NCI-H1417 treated with DMSO at 0.1 percent for 48 hours (cell line): ENCODE results near the gene ARG2.

Experiments
- DNase-seq: peaks from one replicate; lab custom pipeline; 2025; lab: John Stamatoyannopoulos, UW

ARG2 gene

DNA sequence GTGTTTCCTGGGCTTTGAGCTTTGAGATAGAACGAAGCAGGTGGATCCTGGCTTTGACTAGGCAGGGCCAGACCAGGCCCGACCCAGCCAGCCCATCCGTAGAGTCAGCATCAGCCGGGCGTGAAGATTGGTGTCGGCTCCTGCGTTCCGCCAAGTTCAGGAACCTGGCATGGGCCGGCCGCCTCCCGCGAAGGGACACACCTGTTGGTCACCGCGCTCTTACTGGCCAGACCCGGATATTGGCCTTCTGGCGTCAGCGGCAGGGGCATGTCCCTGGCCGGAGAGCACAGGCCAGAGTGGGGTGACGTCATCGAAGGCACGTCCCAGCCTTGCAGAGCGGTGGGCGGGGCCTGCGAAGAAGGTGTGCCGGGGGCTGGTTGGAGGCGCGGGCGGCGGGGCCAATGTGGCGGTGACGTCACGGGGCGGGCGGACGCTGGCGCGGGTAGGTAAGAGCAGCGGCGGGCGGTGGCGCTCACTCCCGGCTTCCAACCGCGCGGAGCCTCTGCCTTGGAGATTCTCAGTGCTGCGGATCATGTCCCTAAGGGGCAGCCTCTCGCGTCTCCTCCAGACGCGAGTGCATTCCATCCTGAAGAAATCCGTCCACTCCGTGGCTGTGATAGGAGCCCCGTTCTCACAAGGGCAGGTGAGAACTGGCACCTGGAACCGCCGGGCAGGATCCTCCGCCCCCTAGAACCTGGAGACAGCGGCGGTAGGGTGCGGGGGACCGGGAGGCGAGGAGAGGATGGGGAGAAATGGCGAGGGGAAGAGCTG lies at the start of gene ARG2:
Gene ARG2 (plus strand): TSS at position 475 of the 771 bp plus-strand sequence. CDS start 58 bp downstream, at position 533.
- DNase-seq = peak; percentile 88

DNA sequence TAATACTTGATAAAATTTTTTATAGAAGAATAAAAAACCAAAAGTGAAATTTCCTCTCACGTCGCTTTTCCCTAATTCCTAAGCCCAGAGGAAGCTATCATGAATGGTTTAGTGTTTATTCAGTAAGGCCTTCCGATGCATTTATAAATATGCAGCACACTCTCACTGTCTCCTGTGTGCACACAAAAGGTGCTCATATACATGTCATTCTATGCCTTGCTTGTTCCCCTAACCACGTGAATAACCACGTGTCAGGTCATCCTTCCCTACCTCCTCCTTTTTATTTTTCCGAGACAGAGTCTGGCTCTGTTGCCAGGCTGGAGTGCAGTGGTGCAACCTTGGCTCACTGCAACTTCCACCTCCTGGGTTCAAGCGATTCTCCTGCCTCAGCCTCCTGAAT lies 49.3 kb upstream of the ARG2 start:
- no peak for DNase-seq

DNA sequence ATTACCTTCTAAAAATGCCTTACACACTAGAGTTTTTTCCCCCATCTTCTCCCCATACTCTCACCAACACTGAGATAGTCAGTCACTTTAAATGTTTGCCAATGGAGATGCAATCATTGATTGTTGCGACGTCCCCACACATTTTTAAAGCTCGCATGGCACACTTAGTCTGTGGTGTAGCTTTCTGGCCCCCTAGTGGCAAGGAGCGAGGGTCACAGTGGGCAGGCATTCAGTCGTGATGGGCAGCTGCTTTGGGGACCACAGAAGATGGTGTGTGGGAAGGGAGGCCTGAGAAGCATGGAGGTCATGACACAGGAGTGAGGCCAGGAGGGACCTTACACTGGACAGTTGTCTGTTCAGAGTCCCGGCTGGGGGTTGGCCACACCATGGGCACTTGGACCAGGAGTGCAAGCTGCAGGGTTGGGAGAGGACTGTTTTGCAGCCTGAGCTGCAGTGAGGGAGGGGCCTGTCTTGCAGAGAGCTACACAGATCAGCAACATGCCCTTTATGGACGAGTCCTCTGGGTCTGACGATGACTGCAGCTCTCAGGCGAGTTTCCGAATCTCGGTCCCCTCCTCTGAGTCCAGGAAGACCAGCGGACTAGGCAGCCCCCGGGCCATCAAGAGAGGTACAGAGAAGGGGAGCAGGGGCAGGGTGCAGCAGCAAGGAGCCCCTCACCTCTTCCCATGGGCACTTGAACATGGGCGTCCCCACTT lies 48.3 kb upstream of the ARG2 start:
- DNase-seq = no peak

DNA sequence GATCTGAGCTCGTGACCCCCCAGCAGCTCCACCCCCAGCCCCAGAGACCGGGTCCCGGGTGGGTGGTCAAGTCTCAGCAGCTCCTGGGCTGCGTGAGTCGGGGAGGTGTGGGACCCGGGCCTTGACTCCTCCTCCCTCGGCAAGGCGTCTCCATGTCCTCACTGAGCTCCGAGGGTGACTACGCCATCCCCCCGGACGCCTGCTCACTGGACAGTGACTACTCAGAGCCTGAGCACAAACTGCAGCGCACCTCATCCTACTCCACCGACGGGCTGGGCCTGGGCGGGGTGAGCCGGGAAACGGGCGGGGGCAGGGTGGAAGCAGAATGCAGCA lies 47.8 kb upstream of the ARG2 start:
- DNase-seq = no peak

DNA sequence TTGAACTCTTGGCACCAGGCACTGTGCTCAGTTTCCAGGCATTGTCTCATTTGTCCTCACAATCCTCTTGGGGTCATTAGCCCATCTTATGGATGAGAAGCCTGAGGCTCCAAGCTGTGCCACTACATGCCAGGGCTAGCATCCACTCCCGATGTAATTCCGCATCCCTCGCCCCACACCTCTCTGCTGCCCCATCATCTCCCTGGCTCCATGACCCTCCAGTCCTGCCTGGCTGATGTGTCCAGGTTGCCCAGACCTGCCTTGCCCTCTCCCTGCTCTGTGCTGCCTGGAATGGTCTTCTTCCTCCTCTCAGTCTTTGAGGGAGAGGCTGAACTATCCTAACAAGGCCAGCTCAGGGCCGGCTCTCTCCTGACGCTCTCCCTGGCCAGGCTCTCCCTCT lies 47.1 kb upstream of the ARG2 start:
- DNase-seq = no peak

DNA sequence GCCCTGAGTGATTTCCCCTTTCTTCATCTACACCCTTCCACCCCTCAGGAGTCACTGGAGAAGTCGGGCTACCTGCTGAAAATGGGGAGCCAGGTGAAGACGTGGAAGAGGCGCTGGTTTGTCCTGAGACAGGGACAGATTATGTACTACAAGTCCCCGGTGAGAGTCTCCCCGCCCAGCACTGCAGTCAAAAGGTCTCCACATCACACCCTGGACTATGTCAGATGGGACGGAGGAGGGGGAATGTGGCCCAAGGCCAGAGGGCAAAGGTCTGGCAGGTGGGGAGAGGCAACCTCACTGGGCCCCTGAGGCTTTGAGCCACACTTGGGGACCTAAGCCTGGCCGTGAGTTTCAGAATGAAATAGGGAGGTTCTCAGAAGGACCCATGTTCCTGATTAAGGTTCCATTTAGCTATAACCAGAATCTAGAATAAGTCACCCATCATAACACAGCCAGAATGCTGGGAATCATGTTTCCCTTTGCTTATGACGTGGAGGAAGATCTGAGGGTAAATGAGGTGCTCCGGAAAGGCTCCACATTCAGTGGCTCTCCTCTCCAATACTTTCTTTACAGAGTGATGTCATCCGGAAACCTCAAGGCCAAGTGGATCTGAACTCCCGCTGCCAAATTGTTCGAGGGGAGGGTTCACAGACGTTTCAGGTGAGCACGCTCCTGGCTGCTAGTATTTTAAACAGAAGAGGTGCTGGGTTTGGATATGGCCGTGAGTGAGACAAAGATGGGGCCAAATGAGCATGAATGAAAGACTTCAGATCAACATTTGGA lies 46.3 kb upstream of the ARG2 start:
- DNase-seq = no peak

DNA sequence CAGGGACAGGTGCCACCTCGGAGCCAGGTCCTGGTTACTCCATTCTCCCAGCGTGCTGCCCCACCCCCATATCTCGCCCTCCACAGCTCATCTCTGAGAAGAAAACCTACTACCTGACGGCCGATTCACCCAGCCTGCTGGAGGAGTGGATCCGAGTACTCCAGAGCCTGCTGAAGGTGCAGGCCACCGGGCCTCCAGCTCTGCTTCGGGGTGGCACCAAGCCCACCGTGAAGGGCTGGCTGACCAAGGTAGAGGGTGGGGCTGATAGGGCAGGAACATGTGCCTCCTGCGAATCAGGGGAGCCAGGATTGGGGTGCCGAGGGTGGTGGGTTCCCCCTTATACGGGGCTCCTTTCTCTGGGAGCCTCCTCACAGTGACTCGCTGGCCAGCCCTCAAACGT lies 45.6 kb upstream of the ARG2 start:
- DNase-seq = no peak

DNA sequence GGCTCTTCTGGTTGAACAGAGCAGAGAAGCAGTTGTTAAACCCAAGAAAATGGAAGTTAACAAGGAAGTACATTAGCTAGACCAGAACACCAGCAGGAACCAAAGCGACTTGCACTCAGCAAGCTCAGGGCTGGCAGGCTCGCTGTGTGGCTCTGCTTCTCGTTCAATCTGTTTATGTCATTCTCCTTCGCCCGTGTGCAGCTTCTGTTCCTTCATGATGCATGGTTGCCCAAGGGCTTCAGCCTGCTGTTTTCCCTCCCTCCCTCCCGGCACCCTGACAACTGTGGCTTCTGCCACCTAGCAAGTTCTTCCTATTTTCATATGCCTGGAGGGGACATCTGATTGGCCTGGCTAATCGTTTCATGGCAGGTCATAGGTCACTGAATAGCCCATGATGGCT lies 44.9 kb upstream of the ARG2 start:
- DNase-seq = no peak

DNA sequence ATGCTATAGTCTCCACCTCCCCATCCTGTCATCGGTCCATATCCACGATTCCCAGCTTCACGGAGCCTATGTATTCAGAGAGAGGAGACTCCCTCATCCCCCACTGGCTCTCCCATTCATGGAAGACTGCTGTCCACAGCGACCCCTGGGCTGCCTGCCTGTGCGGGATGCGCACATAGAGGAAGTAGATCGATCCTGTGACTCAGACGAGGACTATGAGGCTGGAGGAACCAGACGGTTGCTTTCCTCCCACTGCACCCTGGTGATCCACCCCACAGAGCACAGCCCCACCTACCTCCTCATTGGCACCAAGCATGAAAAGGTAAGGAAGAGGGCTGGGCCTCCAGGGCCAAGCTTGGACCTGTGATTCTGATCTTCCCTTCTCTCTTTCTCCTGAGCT lies 44.0 kb upstream of the ARG2 start:
- DNase-seq = no peak

DNA sequence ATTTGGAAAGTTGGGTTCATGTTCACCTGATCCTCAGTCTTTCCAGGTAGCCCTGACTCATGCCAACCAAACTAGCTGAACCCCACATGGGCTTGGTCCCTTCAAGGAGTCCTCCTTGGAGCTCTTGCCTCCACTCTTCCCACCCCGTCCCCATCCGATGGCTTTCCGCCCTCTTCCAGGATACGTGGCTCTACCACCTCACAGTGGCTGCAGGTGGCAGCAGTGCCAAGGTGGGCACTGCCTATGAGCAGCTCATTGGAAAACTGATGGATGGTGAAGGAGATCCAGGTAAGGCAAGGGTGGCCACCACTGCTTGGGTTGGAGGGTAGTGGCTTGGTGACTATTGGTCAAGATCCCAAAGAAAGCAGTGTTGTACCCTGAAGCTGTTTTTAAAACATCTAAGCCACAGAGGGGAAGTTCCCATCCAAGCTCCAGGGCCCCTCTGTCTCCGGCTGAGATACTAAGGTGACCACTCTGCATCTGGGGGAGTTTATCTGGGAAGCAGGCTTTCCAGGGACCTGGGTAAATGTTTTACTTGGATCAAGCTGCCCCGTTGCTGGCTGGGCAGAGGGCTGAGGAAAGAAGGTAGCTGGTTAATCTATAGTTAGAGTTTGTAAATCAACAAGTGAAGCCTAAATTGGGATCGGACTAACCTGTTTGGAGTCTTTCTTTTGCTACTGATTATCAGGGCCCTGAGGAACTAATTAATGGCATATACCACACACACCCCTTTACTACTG lies 43.3 kb upstream of the ARG2 start:
- no peak for DNase-seq

DNA sequence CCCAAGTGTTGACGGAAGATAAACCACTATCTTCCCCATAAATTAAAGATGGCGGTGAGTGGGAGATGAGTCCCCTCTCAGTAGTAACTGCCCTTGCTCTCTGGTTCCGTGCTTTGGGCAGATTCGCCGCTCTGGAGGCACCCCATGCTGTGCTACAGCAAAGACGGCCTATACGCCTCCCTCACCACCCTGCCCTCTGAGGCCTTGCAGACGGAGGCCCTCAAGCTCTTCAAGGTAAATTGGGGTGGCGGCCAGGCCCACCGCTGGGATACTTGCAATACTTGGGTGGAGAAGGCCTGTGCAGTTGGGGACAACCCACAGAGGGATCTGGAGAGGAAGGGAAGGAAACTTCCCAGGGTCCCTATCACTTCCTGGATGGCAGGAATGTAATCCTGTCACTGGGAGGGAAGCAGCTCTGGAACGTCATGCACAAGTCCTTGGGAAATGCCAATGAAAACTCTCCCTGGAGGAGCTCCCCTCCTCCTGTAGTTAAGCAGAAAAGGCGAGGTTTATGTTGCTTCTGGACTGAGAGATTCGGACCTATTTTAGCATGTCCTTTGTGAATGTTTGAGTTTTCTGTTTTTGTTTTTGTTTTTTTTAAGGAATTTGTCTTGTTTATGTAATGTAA lies 42.4 kb upstream of the ARG2 start:
- no peak for DNase-seq

DNA sequence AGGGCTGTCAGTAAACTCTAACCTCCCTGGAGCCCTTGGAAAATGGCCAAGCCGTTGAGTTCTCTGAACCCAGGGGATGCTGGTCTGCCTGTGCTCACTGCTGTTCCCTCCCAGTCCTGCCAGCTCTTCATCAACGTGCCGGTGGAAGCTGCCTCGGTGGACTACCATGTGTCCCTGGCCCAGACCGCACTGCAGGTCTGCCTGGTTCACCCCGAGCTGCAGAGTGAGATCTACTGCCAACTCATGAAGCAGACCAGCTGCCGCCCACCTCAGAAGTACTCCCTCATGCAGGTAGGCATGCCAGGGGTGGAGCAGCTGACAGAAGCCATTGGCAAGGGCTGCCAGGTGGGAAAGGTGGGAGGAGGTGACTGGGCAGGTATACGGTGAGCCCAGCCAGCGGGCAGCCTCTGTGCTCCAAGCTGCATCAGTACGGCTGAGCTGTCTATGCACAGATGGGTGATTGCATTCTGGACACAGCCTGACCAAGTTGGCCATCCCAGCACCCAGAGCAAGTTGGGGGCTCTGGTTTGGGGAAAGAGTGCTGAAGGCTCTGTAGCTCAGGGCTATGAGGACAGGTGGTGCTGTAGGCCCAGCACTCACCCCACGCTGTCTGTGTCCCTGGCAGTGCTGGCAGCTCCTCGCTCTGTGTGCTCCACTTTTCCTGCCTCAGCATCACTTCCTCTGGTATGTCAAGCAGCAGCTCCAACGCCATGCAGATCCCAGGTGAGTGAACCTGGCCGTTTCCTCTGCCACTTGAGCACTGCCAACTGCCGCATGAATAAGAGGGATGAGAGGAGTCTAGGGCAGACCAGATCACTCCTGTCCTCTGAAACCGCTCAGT lies 41.6 kb upstream of the ARG2 start:
- DNase-seq = no peak

DNA sequence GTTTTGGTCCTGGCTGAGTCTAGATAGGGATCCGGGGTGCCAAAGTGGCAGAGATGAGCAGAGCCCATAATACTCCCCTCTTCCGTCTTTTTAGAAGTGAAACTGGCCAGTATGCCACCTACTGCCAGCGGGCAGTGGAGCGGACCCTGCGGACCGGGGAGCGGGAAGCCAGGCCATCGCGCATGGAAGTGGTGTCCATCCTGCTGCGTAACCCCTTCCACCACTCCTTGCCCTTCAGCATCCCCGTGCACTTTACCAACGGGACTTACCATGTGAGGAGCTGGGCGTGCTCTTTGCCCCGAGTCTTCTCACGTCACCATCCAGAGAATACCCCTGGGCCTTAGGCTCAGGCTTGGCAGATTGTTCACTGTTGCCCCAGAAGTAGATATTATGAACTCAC lies 40.7 kb upstream of the ARG2 start:
- DNase-seq = no peak

DNA sequence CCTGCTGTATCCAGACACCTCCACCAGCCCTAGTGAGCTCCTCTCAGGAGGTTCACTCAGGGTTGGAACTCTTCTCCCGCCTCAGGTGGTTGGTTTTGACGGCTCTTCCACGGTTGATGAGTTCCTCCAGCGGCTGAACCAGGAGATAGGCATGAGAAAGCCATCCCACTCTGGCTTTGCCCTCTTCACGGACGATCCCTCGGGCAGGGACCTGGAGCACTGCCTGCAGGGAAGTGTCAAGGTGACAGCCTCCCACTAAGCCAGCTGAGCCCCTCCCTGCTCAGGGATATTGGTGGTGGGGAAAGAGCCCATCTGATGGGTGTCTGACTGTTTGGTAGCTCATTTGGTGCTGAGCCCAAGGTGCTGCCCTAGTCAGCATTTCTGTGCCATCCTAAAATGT lies 40.1 kb upstream of the ARG2 start:
- DNase-seq = no peak

DNA sequence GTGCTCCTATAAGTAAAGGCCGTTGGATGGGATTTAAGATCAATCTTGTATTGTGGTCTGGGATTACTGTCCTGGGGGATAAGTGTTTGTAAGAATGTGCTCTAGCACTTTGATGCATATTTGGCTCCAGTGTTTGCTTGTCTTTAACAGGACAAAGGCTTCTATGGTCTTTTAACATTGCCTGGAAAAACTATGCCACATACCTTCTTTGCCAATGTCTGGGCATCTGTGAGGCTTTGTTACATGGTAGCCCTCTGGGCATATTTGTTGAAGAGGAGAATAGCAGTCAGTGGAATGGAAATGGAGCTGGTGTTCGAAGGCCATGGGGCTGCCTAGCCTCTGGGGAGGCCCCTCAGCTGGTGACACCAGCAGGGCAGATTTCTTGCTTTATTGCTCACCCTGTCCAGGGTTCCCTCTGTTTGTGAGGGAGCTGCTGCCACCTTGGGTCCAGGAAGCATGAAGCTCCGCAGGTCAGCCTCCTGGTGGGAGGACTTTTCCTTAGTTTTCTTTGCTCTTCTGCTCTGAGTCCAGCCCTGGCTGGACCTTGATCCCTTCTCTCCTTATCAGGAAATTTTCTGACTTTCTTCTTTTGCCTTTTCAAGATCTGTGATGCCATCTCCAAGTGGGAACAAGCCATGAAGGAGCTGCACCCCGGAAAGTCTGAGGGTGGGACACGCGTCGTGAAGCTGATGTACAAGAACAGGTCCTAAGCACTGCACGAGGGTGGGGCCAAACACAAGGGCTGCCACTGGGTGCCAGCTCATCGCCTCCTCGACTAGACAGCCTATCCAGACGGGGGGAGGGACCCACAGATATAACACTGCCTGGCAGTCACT lies 39.2 kb upstream of the ARG2 start:
- DNase-seq = no peak

DNA sequence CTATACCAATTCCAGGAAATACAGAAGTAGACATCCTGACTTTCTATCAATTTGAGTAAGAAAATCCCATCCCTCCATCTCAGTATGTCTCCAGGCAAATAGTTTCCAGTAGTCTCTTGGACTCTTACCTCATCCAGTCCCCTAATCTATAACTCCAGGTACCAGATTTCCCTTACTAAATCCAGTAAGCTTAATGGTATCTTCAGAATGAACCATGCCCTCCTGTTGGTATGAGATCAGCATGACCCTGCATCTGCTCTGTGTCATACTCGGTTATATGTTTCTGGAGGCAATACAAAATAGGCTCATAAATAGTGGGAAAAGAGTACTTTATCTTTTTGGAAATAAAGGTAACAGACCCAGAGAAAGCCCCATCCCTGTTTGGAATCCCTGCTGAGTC lies 38.1 kb upstream of the ARG2 start:
- DNase-seq = no peak

DNA sequence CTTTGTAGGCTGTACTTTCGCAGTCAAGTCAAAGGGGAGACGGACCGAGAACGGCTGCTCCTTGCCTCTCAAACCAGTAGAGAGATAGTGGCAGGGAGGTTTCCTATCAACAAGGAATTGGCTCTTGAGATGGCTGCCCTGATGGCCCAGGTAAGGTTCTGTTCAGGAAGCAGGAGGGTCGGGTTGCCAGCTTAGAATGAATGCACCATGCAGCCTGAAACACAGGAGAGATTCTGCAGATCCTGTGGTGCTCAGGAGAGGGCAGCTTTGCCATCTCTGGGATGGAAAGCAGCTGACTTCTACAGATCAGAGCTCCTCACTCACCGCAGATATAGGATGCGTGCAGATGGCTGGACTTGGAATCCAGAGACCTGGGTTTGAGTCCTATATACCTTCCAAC lies 37.7 kb upstream of the ARG2 start:
- no peak for DNase-seq

DNA sequence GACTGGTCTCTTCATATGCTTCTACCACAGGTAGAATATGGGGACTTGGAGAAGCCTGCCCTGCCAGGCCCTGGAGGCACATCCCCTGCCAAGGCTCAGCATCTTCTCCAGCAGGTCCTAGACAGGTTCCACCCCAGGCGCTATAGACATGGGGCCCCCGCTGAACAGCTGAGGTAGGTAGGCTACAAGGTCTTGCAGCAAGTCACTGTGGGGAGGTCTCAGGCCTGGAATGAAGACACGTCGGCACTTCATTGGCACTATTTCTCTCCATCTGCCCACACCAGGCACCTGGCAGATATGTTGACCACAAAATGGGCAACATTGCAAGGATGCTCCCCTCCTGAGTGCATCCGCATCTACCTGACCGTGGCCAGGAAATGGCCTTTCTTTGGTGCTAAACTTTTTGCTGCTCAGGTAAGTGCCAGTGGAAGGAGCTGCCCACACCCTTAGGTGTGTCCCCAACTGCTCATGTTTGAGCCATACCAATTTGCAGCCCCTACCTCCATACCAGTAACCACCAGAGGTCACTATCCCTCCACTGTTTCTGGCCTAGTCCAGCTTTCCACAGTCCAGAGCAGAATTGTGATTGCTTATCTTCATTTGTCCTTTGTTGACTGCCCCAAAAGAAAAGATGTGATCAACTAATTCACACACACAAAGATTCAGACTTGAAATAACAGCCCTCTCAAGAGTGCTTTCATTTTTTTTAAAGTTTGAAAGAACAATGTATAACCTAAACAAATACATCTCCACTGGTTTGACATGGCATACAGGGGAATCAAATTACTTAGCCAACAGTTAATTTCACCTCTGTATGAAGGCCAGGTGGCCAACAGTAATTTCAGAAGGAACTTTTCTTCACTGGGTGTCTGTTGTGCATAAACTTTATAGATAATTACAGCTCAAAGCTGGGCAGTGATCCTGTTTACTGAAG lies 35.7 kb upstream of the ARG2 start:
- DNase-seq = no peak

DNA sequence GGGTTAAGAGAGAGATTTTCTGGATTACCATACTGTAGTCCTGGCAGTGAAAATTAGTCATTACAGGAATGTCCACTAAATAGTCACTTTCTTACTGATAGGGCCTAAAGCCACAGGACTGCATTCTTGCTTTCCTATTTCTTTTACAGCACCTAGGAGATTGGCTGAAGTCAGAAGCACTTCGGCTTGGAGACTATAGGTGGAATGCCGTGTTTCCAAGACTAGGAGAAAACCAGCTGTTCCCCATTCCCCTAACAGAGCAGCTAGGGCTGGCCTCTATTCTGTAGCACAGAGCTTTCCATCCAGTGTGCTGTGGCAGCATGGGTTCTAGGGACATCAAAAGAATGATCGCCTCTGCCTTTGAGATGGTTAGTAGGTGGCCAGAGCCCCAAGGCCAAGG lies 34.7 kb upstream of the ARG2 start:
- DNase-seq = no peak
